SK-N-SH (cell line): ENCODE results near the gene BEST3. TPM values are rescaled to one million over a fixed set of nuclear protein-coding genes. Genes with fewer than 3 reads are reported as not detected.

Experiments used
- CTCF ChIA-PET: fragments of 300-600, 350-600 bp; formaldehyde crosslinking; extraction: SDS; loops from one replicate; lab custom pipeline; 2021; lab: Yijun Ruan, JAX
- POLR2A ChIA-PET: fragments of 350-600 bp; sonication (Branson Sonifier 250); formaldehyde crosslinking; extraction: SDS; loops from one replicate; lab custom pipeline; 2020; ENCODE audit warnings: antibody characterized with exemption, inconsistent platforms; lab: Yijun Ruan, JAX
- DNase-seq: peaks from one replicate; pipeline ENCODE4 v3.0.0; 2012
- H2AFZ ChIP-seq: fragments of 200-600 bp; sonication (generic); 2 replicates; pipeline ENCODE4 v1.8.1; 2016; ENCODE audit warnings: antibody characterized with exemption, mild to moderate bottlenecking, low read depth
- H3F3A ChIP-seq: fragments of 200-600 bp; sonication (generic); replicated peaks from 2 replicates; pipeline ENCODE3; 2016; ENCODE audit warnings: antibody characterized with exemption, mild to moderate bottlenecking; ENCODE audit not compliant: insufficient read depth
- H3K27ac ChIP-seq, 2 experiments: fragments of 200-500 bp in 1 of 2; fragments of 200-600 bp in 1 of 2; sonication (Bioruptor generic) in 1 of 2; sonication (generic), shearing (Covaris generic) in 1 of 2; 2 replicates each; pipeline versions ENCODE4 v1.5.1 to v1.6.1; 2014 to 2016; ENCODE audit warnings: low read depth in 2 of 2, inconsistent platforms in 1 of 2, low read length in 1 of 2, mild to moderate bottlenecking in 1 of 2, mixed read lengths in 1 of 2
- H3K27me3 ChIP-seq: fragments of 200-600 bp; sonication (generic), shearing (Covaris generic); 2 replicates; pipeline ENCODE4 v1.6.1; 2016; ENCODE audit warnings: mixed run types; ENCODE audit not compliant: insufficient read depth
- H3K36me3 ChIP-seq, 2 experiments: fragments of 200-500 bp in 1 of 2; fragments of 200-600 bp in 1 of 2; sonication (Bioruptor generic) in 1 of 2; sonication (generic) in 1 of 2; replicated peaks in 1 of 2; 2 replicates each; pipeline versions ENCODE3 to v1.5.1; 2014 to 2016; ENCODE audit warnings: low read length in 1 of 2, mild to moderate bottlenecking in 1 of 2; ENCODE audit not compliant: insufficient read depth in 2 of 2, control insufficient read depth in 1 of 2
- H3K4me1 ChIP-seq, 2 experiments: fragments of 200-500 bp in 1 of 2; fragments of 200-600 bp in 1 of 2; sonication (Bioruptor generic) in 1 of 2; sonication (generic), shearing (Covaris generic) in 1 of 2; 2 replicates each; pipeline versions ENCODE4 v1.5.1 to v1.6.1; 2014 to 2016; ENCODE audit warnings: low read depth in 1 of 2, low read length in 1 of 2, mixed run types in 1 of 2; ENCODE audit not compliant: insufficient read depth in 2 of 2, control insufficient read depth in 1 of 2
- H3K4me2 ChIP-seq: fragments of 200-600 bp; sonication (generic), shearing (Covaris generic); 2 replicates; pipeline ENCODE4 v1.6.1; 2017; ENCODE audit warnings: mixed run types
- H3K4me3 ChIP-seq, 2 experiments: fragments of 200-500 bp in 1 of 2; fragments of 200-600 bp in 1 of 2; sonication (Bioruptor generic) in 1 of 2; sonication (generic), shearing (Covaris generic) in 1 of 2; 2 replicates each; pipeline versions ENCODE4 v1.5.1 to v1.8.1; 2014 to 2016; ENCODE audit warnings: low read depth in 2 of 2, inconsistent platforms in 1 of 2, low read length in 1 of 2, mild to moderate bottlenecking in 1 of 2, mixed read lengths in 1 of 2, moderate library complexity in 1 of 2
- H3K79me2 ChIP-seq: fragments of 200-600 bp; sonication (generic); 2 replicates; pipeline ENCODE4 v1.8.1; 2017; ENCODE audit warnings: mild to moderate bottlenecking; ENCODE audit not compliant: insufficient read depth
- H3K9ac ChIP-seq: fragments of 200-600 bp; sonication (generic); 2 replicates; pipeline ENCODE4 v1.6.1; 2017; ENCODE audit warnings: mixed run types
- H3K9me2 ChIP-seq: fragments of 200-600 bp; sonication (generic); 2 replicates; pipeline ENCODE4 v1.6.1; 2017; ENCODE audit warnings: mixed run types
- H3K9me3 ChIP-seq: fragments of 200-600 bp; sonication (generic); 2 replicates; pipeline ENCODE4 v1.6.1; 2017; ENCODE audit warnings: mixed run types, mild to moderate bottlenecking, moderate library complexity
- H4K20me1 ChIP-seq: fragments of 200-600 bp; sonication (generic); 2 replicates; pipeline ENCODE4 v1.6.1; 2017; ENCODE audit warnings: mild to moderate bottlenecking, mixed run types; ENCODE audit not compliant: insufficient read depth
- CHD2 ChIP-seq: fragments of 150-350 bp; IDR thresholded peaks from 2 replicates; pipeline ENCODE4 v1.6.1; 2018; ENCODE audit warnings: low read length; ENCODE audit not compliant: partially characterized antibody
- CTCF ChIP-seq: fragments of 200-600 bp; sonication (generic); IDR thresholded peaks from 2 replicates; pipeline ENCODE4 v1.6.1; 2017; ENCODE audit warnings: antibody characterized with exemption, mild to moderate bottlenecking, moderate library complexity
- ELF1 ChIP-seq: IDR thresholded peaks from 2 replicates; pipeline ENCODE4 v1.4.0; 2012
- FOXM1 ChIP-seq: IDR thresholded peaks from 2 replicates; pipeline ENCODE4 v1.4.0; 2012; ENCODE audit warnings: low read depth, mild to moderate bottlenecking
- GABPA ChIP-seq: IDR thresholded peaks from 2 replicates; pipeline ENCODE4 v1.4.0; 2012; ENCODE audit warnings: low read depth, mild to moderate bottlenecking
- GATA2 ChIP-seq: sonication (generic); formaldehyde crosslinking; IDR thresholded peaks from 2 replicates; pipeline ENCODE4 v1.5.0; 2020; ENCODE audit warnings: mild to moderate bottlenecking, missing genetic modification reagents
- MAX ChIP-seq: IDR thresholded peaks from 2 replicates; pipeline ENCODE4 v1.4.0; 2012; ENCODE audit warnings: low read depth
- MXI1 ChIP-seq: IDR thresholded peaks from 2 replicates; pipeline ENCODE4 v1.6.1; 2012; ENCODE audit warnings: mild to moderate bottlenecking, low read depth, low read length, improper control_type of control experiment
- PBX3 ChIP-seq: IDR thresholded peaks from 2 replicates; pipeline ENCODE4; 2012
- POLR2AphosphoS5 ChIP-seq: IDR thresholded peaks from 2 replicates; pipeline ENCODE4 v1.6.1; 2012; ENCODE audit warnings: low read depth, low read length
- RAD21 ChIP-seq: IDR thresholded peaks from 2 replicates; pipeline ENCODE4 v1.6.1; 2012; ENCODE audit warnings: mild to moderate bottlenecking, low read length
- SIN3A ChIP-seq: IDR thresholded peaks from 2 replicates; pipeline ENCODE4 v1.6.1; 2012; ENCODE audit warnings: low read depth, mild to moderate bottlenecking, low read length, moderate library complexity, borderline replicate concordance
- SMC3 ChIP-seq: IDR thresholded peaks from 2 replicates; pipeline ENCODE4 v1.6.1; 2012; ENCODE audit warnings: low read depth, low read length, improper control_type of control experiment
- TAF1 ChIP-seq: IDR thresholded peaks from 2 replicates; pipeline ENCODE4 v1.6.1; 2012; ENCODE audit warnings: low read depth, mild to moderate bottlenecking, low read length, moderate library complexity, borderline replicate concordance
- TEAD4 ChIP-seq: IDR thresholded peaks from 2 replicates; pipeline ENCODE4 v1.4.0; 2012; ENCODE audit warnings: mild to moderate bottlenecking, borderline replicate concordance; ENCODE audit not compliant: insufficient read depth
- USF2 ChIP-seq: fragments of 150-350 bp; IDR thresholded peaks from 2 replicates; pipeline ENCODE4 v1.6.1; 2017; ENCODE audit warnings: antibody characterized with exemption, low read length, low read depth, borderline replicate concordance
- ZBTB33 ChIP-seq: IDR thresholded peaks from 2 replicates; pipeline ENCODE4 v1.4.0; 2012; ENCODE audit warnings: low read depth, borderline replicate concordance
- WGBS: methylation state at CpG from one replicate; pipeline ENCODE4 v1.1.6; 2017; ENCODE audit warnings: low lambda C conversion rate; 5-methylcytosine and 5-hydroxymethylcytosine counted together
- polyA plus RNA-seq, 3 experiments: library from polyadenylated mRNA; depleted of rRNA; stranded (reverse); fragments of >200 nt; gene quantifications; 2 replicates each; pipeline ENCODE4 v1.2.3, GENCODE V29; 2012

Gene BEST3
- polyA plus RNA-seq, 1 of the 3 experiments (the other 2 are of a cell fraction), result 0.48 TPM

GRCh38 chr12:69641546-69641945 is 57.6 kb downstream of the BEST3 start:
- H3F3A ChIP-seq, result no peaks in the 10 kb centered on the region
- ChIA-PET POLR2A (no interaction called here), CTCF (interaction anchor here (1.2 to 4.0 kb wide), 4 partner anchors 11 to 495 kb away, joined by 3 to 22 read pairs (median 14); partner anchors contain the start of gene CCT2)
- no peaks in the 10 kb centered on the region for H3K9me3 ChIP-seq
- no peak overlapping the region for H2AFZ ChIP-seq
- no peaks in the 10 kb centered on the region for H3K36me3 ChIP-seq
- H3K9me2 ChIP-seq, result no peaks in the 10 kb centered on the region
- no peak overlapping the region for H3K4me3 ChIP-seq
- WGBS, result 89% methylated on average over 7 of the region's 7 CpGs
- peaks cover 0 to 3% of the 10 kb centered on the region in 2 experiments; a peak in 1 of 4 replicates for H3K4me1 ChIP-seq
- no peak overlapping the region for H3K27ac ChIP-seq
- no peak overlapping the region for H3K9ac ChIP-seq
- no peak overlapping the region for H3K4me2 ChIP-seq
- H3K27me3 ChIP-seq, result no peaks in the 10 kb centered on the region
- DNase-seq, result no peak
- H3K79me2 ChIP-seq, result no peaks in the 10 kb centered on the region
- no peaks in the 10 kb centered on the region for H4K20me1 ChIP-seq
- TF ChIP-seq GATA2 (CRISPR knock-in tag) (no peak), SIN3A (no peak), TEAD4 (no peak), CHD2 (no peak), TAF1 (no peak), SMC3 (no peak), POLR2AphosphoS5 (no peak)

GRCh38 chr12:69639400-69640016 is 59.6 kb downstream of the BEST3 start:
- no peaks in the 10 kb centered on the region for H3K9me3 ChIP-seq
- DNase-seq, result peak; percentile 73
- CTCF ChIA-PET, result interaction anchor here (0.6 to 4.0 kb wide), 45 partner anchors 9 to 1804 kb away, joined by 3 to 46 read pairs (median 5); partner anchors contain the start of genes CCT2 and LRRC10
- H3K79me2 ChIP-seq, result no peaks in the 10 kb centered on the region
- H3K27ac ChIP-seq, result no peak overlapping the region
- H3F3A ChIP-seq, result no peaks in the 10 kb centered on the region
- no peaks in the 10 kb centered on the region for H4K20me1 ChIP-seq
- POLR2A ChIA-PET, result no interaction called here
- H3K27me3 ChIP-seq, result no peaks in the 10 kb centered on the region
- H2AFZ ChIP-seq, result no peak overlapping the region
- H3K9me2 ChIP-seq, result no peaks in the 10 kb centered on the region
- H3K9ac ChIP-seq, result no peak overlapping the region
- TF ChIP-seq GABPA, result no peak
- TF ChIP-seq RAD21, result peak; percentile 80
- peak; percentile 89 for TF ChIP-seq SMC3
- no peak for TF ChIP-seq ELF1
- TF ChIP-seq MAX, result peak; percentile 58; the same call in 1 of the 2 replicates
- TF ChIP-seq CTCF, result peak; percentile 93
- TF ChIP-seq ZBTB33, result no peak
- no peak for TF ChIP-seq FOXM1
- TF ChIP-seq USF2, result no peak
- no peak for TF ChIP-seq PBX3
- TF ChIP-seq MXI1, result peak; percentile 81
- whole genome bisulfite sequencing, result 21% methylated on average over 12 of the region's 12 CpGs
- H3K36me3 ChIP-seq, result no peaks in the 10 kb centered on the region
- no peak overlapping the region for H3K4me2 ChIP-seq
- peaks cover 0 to 3% of the 10 kb centered on the region in 2 experiments; a peak in 1 of 4 replicates for H3K4me1 ChIP-seq
- no peak overlapping the region for H3K4me3 ChIP-seq
